Common myeloid progenitor, CD34-positive (primary cell): Measurements from ENCODE around the gene KIAA1328.

Experiments used
- CTCF ChIA-PET: fragments of 350-600 bp; sonication (Branson Sonifier 250); formaldehyde crosslinking; loops from one replicate; lab custom pipeline; 2021; ENCODE audit warnings: antibody characterized with exemption; lab: Charles Lee
- POLR2A ChIA-PET: fragments of 350-600 bp; sonication (Branson Sonifier 250); formaldehyde crosslinking; loops from one replicate; lab custom pipeline; 2021; ENCODE audit warnings: antibody characterized with exemption; lab: Charles Lee
- DNase-seq, 3 donors: peaks; one replicate each; pipeline versions ENCODE4 v3.0.0 to v3.0.0-alpha.2; 2013
- H3K27ac ChIP-seq, 2 experiments: 1 replicate in 1 of 2; 2 replicates in 1 of 2; pipeline ENCODE4 v1.7.0; 2013; ENCODE audit warnings: inconsistent platforms in 2 of 2, low read length in 2 of 2, mild to moderate bottlenecking in 2 of 2, low read depth in 1 of 2, moderate library complexity in 1 of 2; ENCODE audit not compliant: severe bottlenecking in 2 of 2, insufficient read depth in 1 of 2, poor library complexity in 1 of 2
- H3K27me3 ChIP-seq, 5 experiments: replicated peaks in 2 of 5; 1 replicate in 3 of 5; 2 replicates in 2 of 5; pipeline versions ENCODE4 v1.6.1 to v1.7.0; 2013; ENCODE audit warnings: low read length in 4 of 5, mild to moderate bottlenecking in 2 of 5, moderate library complexity in 2 of 5, inconsistent platforms in 1 of 5; ENCODE audit not compliant: insufficient read depth in 5 of 5, control insufficient read depth in 4 of 5
- H3K36me3 ChIP-seq, 4 experiments: 1 replicate in 2 of 4; 2 replicates in 2 of 4; pipeline versions ENCODE4 v1.6.1 to v1.7.0; 2013; ENCODE audit warnings: low read length in 3 of 4, control low read depth in 1 of 4, mild to moderate bottlenecking in 1 of 4; ENCODE audit not compliant: control insufficient read depth in 4 of 4, insufficient read depth in 4 of 4
- H3K4me1 ChIP-seq, 4 experiments: 1 replicate in 3 of 4; 2 replicates in 1 of 4; pipeline versions ENCODE4 v1.6.1 to v1.7.1; 2013; ENCODE audit warnings: low read length in 3 of 4, mild to moderate bottlenecking in 3 of 4, control low read depth in 1 of 4, inconsistent platforms in 1 of 4, moderate library complexity in 1 of 4; ENCODE audit not compliant: control insufficient read depth in 4 of 4, insufficient read depth in 4 of 4; ENCODE audit errors: control extremely low read depth in 1 of 4
- H3K4me3 ChIP-seq, 7 experiments: 1 replicate in 4 of 7; 2 replicates in 3 of 7; pipeline versions ENCODE4 v1.5.1 to v1.7.0; 2013; ENCODE audit warnings: mild to moderate bottlenecking in 7 of 7, low read length in 6 of 7, moderate library complexity in 6 of 7, inconsistent platforms in 2 of 7, low read depth in 2 of 7, control low read depth in 1 of 7; ENCODE audit not compliant: insufficient read depth in 4 of 7, control insufficient read depth in 1 of 7; ENCODE audit errors: extremely low read depth in 1 of 7
- H3K9me3 ChIP-seq, 5 experiments: 1 replicate in 4 of 5; 2 replicates in 1 of 5; pipeline versions ENCODE4 v1.6.1 to v1.7.1; 2013; ENCODE audit warnings: low read length in 4 of 5, mild to moderate bottlenecking in 2 of 5, inconsistent platforms in 1 of 5, low read depth in 1 of 5, moderate library complexity in 1 of 5; ENCODE audit not compliant: control insufficient read depth in 4 of 5, insufficient read depth in 2 of 5; ENCODE audit errors: control extremely low read depth in 1 of 5
- WGBS: methylation state at CpG from one replicate; pipeline ENCODE4 v1.1.5; 2013; ENCODE audit not compliant: insufficient coverage; 5-methylcytosine and 5-hydroxymethylcytosine counted together

The KIAA1328 gene

GRCh38 chr18:37244618-37245017 is 415.7 kb downstream of the KIAA1328 start:
- no peak for DNase-seq
- Histone ChIP-seq H3K9me3 (peaks cover 0 to 1% (median 0%) of the 10 kb centered on the region in 5 experiments), H3K4me1 (peaks cover 0 to 3% (median 0%) of the 10 kb centered on the region in 4 experiments), H3K36me3 (no peaks in the 10 kb centered on the region), H3K4me3 (no peak overlapping the region), H3K27me3 (peaks cover 2 to 59% (median 21%) of the 10 kb centered on the region in 5 experiments), H3K27ac (no peak overlapping the region)
- WGBS = 95% methylated on average over 4 of the region's 13 CpGs
- ChIA-PET POLR2A (interaction anchor here (0.7 kb wide), 1 partner anchor 46 kb away, joined by 8 read pairs; no protein-coding TSS in a partner anchor), CTCF (no interaction called here)

- H3K36me3 ChIP-seq = no peaks in the 10 kb centered on the region
- WGBS = 95% methylated on average over 7 of the region's 13 CpGs
- no peak overlapping the region for H3K4me3 ChIP-seq
- peaks cover 2 to 71% (median 27%) of the 10 kb centered on the region in 5 experiments for H3K27me3 ChIP-seq
- ChIA-PET CTCF (no interaction called here), POLR2A (no interaction called here)
- DNase-seq = no peak
- no peak overlapping the region for H3K27ac ChIP-seq
- peaks cover 0 to 1% (median 0%) of the 10 kb centered on the region in 5 experiments for H3K9me3 ChIP-seq
- peaks cover 0 to 3% (median 0%) of the 10 kb centered on the region in 4 experiments for H3K4me1 ChIP-seq
These were observed 417.9 kb downstream of the KIAA1328 start for GRCh38 chr18:37246779-37247340.

- Histone ChIP-seq H3K4me3 (no peak overlapping the region), H3K9me3 (peaks cover 0 to 1% (median 0%) of the 10 kb centered on the region in 5 experiments), H3K27me3 (peaks cover 4 to 71% (median 29%) of the 10 kb centered on the region in 5 experiments), H3K36me3 (no peaks in the 10 kb centered on the region), H3K4me1 (peaks cover 0 to 3% (median 0%) of the 10 kb centered on the region in 4 experiments), H3K27ac (no peak overlapping the region)
- ChIA-PET POLR2A (no interaction called here), CTCF (no interaction called here)
- no peak for DNase-seq
- 88% methylated on average over 4 of the region's 10 CpGs for WGBS
These were observed 418.7 kb downstream of the KIAA1328 start for GRCh38 chr18:37247497-37248161.

GRCh38 chr18:37248281-37248680 is 419.4 kb downstream of the KIAA1328 start:
- H3K36me3 ChIP-seq = no peaks in the 10 kb centered on the region
- ChIA-PET POLR2A (no interaction called here), CTCF (no interaction called here)

DNA sequence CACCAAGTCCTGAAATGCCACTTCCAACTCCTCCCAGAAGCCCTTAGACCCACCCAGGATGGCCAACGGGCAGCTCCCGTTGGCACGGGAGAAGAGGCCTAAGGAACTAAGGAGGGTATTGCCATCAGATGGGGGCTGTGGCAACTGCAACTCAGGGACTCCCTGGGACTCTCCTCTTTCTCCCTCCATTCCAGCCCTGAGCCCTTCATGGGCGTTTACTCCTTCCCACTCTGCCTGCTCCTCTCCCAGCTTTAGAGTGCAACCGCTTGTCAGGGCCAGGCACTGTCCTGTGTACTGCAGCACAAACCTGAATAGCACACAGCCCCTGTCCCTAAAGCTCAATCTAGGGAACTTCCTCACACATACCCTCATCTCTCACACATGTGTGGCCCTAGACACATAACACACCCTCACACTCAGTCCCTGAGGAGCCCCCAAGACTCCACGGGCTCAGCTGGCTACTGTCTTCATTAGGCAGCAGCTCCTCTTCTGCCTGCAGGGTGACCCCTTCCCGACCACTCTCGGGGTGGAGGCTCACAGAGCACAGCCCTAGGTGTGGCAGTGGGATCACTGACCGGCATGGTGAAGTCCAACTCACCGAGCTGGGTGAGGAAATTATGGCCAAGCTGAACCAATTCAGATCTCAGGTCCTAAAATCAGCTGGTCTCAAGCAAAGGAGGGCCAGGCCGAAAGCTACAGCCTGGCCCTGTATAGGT is 420.4 kb downstream of the KIAA1328 start:
- DNase-seq = no peak
- ChIA-PET POLR2A (no interaction called here), CTCF (no interaction called here)
- H3K9me3 ChIP-seq = no peaks in the 10 kb centered on the region
- H3K4me3 ChIP-seq = no peak overlapping the region
- no peak overlapping the region for H3K27ac ChIP-seq
- H3K4me1 ChIP-seq = peaks cover 0 to 6% (median 2%) of the 10 kb centered on the region in 4 experiments
- no peaks in the 10 kb centered on the region for H3K36me3 ChIP-seq
- H3K27me3 ChIP-seq = peaks cover 2 to 67% (median 25%) of the 10 kb centered on the region in 5 experiments
- WGBS = 92% methylated on average over 8 of the region's 11 CpGs

More at GRCh38 chr18:37248281-37248680, 419.4 kb downstream of the KIAA1328 start:
- Histone ChIP-seq H3K27me3 (peaks cover 4 to 71% (median 28%) of the 10 kb centered on the region in 5 experiments), H3K9me3 (peaks cover 0 to 1% (median 0%) of the 10 kb centered on the region in 5 experiments), H3K27ac (no peak overlapping the region), H3K4me3 (no peak overlapping the region), H3K4me1 (peaks cover 0 to 3% (median under 1%) of the 10 kb centered on the region in 4 experiments)
- no peak for DNase-seq
- WGBS = 87% methylated on average over 4 of the region's 5 CpGs

DNA sequence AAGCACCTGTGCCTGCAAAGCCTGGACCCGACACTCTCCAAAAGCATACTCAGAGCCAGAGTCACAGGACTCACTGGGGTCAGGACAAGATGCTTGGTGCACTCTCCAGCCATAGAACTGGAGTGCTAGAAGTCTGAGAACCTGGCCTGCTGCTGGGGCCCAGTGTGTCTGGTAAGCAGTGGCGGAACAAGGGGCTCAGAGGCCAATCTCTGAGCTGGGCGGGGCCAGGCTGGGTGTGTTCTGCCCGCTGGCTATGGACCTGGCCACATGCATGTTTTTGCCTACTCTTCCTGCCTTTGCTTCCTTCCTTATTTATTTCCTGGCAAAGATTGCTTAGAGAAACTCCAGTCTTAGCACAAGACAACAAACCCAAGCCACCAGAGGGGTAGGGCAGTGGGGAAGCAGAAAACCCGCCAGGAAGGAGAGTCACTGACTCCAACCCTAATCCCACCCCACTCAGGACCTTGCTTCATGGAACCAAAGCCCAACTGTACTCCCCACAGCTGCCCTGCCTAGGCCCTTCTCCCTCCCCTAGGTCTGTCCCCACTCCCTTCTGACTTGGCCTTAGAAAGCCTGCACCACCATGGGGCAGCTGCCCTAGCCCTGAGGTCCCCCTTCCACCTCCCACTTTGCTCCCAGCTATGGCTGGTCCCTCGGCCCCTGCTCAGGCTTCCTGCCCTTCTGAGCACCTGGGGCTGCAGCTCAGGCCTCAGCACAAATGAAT is 421.1 kb downstream of the KIAA1328 start:
- CTCF ChIA-PET = no interaction called here
- Histone ChIP-seq H3K27me3 (peaks cover 2 to 68% (median 29%) of the 10 kb centered on the region in 5 experiments), H3K9me3 (no peaks in the 10 kb centered on the region), H3K4me3 (no peak overlapping the region), H3K4me1 (peaks cover 0 to 9% (median 4%) of the 10 kb centered on the region in 4 experiments), H3K27ac (no peak overlapping the region), H3K36me3 (no peaks in the 10 kb centered on the region)
- 95% methylated on average over 5 of the region's 6 CpGs for WGBS
- DNase-seq = no peak
- POLR2A ChIA-PET = no interaction called here
